Fibroblast of gingiva (primary cell): Measurements from ENCODE around the gene ANAPC7.
"Not testable (repeated sequence)": the region's sequence is repeated elsewhere in the genome, so short reads cannot be mapped to it uniquely, and the experiment has no call there.

Source experiments
- DNase-seq: peaks from one replicate; pipeline ENCODE4 v3.0.0-alpha.2; 2011; ENCODE audit warnings: low read depth

Gene ANAPC7

GRCh38 chr12:110373962-110374611 is 29.4 kb downstream of the ANAPC7 start:
- DNase-seq, result no peak

DNA sequence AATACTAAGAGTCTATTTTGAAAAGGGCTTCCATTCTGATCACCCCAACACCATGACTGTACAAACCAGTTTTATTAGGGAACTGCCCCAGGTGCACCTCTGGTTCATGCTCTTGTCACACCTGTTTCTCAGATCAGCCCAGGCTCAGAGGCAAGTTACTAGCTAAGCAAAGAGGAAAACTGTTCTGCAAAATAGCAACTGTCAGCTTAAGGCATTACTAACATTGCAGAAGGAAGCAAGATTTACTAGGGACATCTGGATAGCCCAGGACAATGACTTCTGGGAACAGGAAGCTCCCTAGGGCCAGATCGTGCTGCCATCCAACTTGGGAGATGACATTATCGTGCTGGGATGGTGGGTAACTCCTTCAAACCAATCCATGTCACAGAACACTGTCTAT is 30.1 kb downstream of the ANAPC7 start:
- DNase-seq, result no peak

- no peak for DNase-seq
These were observed 30.5 kb downstream of the ANAPC7 start for GRCh38 chr12:110373025-110373424.

DNA sequence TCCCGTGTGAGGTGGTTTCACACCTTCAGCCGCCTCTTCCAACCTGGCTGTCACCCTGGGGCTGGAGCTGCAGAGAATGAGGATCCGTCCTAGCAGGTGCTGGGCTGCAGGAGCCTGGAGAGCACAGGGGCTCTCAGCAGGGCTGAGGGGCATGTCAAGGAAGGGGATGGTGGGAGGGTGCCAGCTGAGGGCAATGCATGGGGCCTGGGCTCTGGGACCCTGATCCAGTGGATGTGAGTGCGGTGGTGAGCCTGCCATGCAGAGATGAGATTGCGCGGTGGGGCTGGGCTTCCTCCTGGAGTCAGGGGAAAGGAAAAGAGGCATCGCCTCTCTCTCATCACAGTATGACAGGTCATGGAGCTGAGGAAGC is 31.5 kb downstream of the ANAPC7 start:
- no peak for DNase-seq

DNA sequence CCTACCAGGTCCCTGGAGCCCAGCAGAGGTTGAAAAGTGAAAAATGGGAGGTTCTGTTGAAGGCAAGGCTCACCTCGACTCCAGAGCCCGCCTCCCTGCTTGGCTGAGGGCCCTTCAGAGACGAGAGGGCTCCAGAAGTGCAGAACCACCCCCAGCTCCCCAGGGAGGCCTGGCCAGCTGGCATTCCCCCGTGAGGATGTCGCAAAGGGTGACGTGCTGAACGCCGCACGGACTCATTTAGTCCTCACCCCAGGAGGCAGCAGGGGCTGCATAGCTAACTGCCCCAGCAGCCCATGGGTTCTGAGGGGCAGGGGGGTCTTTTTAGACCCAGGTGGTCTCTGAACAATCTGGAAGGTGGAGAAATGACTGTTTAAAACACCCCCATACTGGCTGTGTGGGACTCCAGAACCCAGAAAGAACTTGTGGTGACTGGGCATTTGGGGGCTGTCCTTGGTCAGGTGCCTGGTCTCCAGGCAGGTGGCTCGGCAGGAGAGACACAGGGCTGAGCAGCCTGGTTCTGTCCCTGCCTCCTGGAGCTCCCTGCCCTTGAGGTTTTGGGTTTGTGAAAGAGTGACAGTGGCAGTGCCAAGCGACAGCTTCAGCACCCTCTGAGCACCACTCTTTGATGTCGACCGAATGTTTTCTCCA is 32.0 kb downstream of the ANAPC7 start:
- no peak for DNase-seq

DNA sequence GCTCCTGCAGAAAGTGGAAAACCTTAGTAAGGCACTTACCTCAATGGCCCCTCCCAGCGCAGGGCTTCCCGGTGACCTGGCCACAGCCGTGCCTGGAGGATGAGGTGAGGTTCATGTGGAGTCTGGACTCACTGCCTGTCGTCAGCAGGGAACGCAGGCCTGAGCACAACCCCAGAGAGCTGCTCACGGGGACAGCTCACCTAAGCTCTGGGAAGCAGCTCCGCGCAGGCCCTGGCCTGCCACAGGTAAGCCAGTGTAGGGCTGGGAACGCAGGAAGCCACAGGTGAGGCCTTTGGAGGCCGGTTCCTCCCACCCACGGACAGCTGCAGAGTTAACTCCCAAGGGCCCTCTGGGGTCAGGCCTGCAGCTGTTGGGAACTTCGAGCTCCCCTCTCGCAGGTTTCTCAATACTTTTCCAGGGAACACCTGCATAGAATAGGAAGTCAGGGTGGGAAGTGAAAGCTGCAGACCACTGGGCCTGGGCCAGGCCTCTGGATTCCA is 32.7 kb downstream of the ANAPC7 start:
- no peak for DNase-seq

DNA sequence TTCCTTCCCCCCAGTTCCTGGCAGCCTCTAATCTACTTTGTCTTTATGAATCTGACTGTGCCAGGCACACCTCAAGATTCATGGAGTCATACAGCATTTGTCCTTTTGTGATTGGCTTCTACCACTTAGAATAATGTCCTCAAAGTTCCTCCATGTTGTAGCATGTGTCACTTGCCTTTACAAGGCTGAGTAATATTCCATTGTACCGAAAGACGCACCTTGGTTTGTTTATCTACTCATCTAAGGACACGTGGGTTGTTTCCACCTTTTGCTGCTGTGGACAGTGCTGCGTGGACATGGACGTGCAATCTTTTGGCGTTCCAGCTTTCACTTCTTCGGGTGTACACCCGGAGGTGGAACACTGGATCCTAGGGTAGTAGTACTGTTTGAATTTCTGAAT is 33.5 kb downstream of the ANAPC7 start:
- DNase-seq, result no peak

GRCh38 chr12:110367181-110367864 is 36.2 kb downstream of the ANAPC7 start:
- DNase-seq, result no peak

DNA sequence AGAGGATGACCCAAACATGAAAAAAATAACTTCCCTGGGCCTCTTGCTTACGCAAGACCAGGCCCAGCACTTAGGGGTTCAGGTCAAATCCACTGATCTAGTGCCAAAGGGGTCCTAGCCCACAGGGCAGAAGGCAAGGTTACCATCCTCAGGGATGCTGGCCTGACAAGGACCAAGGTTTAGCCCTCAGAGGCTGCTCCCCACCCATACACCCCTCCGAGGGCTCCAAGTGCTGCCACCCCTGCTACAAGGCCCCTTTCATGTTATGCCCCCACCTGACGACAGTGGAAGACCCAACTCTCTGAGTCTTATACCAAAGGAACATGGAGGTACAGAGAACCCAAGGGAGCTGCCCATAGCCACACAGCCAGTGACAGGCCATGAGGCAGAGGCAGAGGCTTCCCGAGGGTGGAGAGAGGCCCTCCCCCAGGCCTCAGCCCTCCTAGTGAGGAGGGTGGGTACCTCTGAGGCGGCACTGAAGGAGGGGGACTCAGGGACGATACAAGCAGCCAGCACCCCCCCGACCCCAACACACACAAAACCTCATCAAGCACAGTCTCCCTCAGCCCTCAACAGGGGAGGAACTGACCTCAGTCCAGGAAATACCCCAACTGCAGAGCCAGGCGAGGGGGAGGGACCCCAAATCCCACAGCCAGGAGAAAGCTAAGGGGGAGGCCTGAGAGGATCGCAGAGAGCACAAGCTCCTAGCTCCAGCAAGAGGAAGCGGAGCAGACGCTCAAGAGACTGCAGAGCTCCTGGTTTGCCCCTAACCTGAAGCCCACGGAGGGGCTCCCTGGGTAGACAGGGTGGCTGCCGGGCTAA is 37.0 kb downstream of the ANAPC7 start:
- DNase-seq, result no peak

DNA sequence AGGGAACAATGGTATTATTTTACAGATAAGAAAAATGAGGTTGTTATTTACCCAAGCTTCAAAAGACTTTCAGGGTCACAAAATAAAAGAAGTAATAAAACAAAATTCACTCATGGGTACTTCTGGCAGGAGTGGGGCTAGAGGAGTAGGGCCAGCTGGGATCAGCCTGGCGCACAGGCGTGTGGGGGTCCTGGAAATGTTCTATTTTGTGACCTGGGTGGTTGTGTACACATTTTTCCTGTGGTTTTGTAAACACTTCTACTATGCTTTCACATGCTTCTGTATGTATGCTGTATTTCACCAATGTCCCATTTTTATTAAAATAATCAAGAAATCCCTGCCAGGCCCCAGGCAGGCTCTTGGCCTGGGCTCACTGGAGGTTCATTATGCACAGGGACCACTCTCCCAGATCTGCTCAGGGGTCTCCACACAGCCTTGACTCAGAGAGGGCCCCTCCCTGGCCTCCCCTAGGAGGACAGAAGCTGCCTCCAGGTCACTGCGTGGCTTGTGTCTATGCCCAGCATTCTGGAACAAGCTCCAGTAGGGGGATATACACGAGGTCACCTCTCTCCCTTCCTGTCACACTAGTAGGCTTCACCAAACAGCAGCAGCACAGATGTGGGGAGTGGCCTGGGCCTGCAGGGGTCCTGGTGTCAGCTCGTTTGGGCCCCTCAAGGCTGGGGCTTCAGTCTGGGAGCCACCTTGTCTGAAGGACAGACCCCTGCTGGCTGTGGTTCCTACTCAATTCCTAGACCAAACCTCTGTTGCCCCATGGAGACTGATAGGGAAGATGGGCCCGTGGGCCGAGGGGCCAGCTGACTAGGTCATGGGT is 37.8 kb downstream of the ANAPC7 start:
- DNase-seq, result no peak

- no peak for DNase-seq
These were observed 42.3 kb downstream of the ANAPC7 start for GRCh38 chr12:110361216-110361615.

DNA sequence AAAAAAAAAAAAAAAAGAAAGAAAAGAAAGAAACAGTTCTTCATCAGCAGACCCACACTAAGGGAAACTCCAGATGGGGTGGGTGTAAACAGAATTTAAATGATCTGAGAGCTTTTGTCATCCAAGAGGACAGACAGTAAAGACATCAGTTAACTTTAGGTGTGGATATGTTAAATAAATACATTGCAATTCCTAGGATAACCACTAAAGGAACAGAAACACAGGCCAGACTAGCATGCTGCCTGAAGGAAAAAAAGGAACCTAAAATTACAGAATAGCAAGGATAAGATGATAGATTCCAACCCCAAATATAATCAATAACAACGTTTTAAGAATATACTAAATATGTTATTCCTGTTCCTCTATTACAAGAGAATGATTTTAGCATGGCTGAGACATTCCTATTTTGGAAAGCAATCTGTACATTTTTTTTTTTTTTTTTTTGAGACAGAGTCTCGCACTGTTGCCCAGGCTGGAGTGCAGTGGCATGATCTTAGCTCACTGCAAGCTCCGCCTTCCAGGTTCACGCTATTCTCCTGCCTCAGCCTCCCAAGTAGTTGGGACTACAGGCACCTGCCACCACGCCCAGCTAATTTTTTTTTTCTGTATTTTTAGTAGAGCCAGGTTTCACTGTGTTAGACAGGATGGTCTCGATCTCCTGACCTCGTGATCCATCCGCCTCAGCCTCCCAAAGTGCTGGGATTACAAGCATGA is 45.0 kb downstream of the ANAPC7 start:
- not testable (repeated sequence) for DNase-seq

- no peak for DNase-seq
These were observed 48.4 kb downstream of the ANAPC7 start for GRCh38 chr12:110355073-110355472.

- DNase-seq, result no peak
These were observed 49.2 kb downstream of the ANAPC7 start for GRCh38 chr12:110354172-110354780.

GRCh38 chr12:110353211-110353965 is 50.1 kb downstream of the ANAPC7 start:
- no peak for DNase-seq

GRCh38 chr12:110352401-110352800 is 51.1 kb downstream of the ANAPC7 start:
- DNase-seq, result no peak

GRCh38 chr12:110351119-110351518 is 52.4 kb downstream of the ANAPC7 start:
- no peak for DNase-seq

GRCh38 chr12:110349514-110350151 is 53.9 kb downstream of the ANAPC7 start:
- no peak for DNase-seq

- DNase-seq, result no peak
These were observed 54.4 kb downstream of the ANAPC7 start for GRCh38 chr12:110349096-110349495.
